ENCODE data around the gene SMPD4.
"Not testable (repeated sequence)": the region's sequence is repeated elsewhere in the genome, so short reads cannot be mapped to it uniquely, and the experiment has no call there.

The SMPD4 gene

GRCh38 chr2:130157354-130157753 is 24.0 kb downstream of the SMPD4 start:
- DNase-seq (ENCODE audit: low read depth): not testable (repeated sequence)

- no peak for DNase-seq (ENCODE audit: low read depth)
Observed at GRCh38 chr2:130156624-130157004, 24.8 kb downstream of the SMPD4 start.

- not testable (repeated sequence) for DNase-seq (ENCODE audit: low read depth)
Observed at GRCh38 chr2:130155956-130156623, 25.3 kb downstream of the SMPD4 start.

DNA sequence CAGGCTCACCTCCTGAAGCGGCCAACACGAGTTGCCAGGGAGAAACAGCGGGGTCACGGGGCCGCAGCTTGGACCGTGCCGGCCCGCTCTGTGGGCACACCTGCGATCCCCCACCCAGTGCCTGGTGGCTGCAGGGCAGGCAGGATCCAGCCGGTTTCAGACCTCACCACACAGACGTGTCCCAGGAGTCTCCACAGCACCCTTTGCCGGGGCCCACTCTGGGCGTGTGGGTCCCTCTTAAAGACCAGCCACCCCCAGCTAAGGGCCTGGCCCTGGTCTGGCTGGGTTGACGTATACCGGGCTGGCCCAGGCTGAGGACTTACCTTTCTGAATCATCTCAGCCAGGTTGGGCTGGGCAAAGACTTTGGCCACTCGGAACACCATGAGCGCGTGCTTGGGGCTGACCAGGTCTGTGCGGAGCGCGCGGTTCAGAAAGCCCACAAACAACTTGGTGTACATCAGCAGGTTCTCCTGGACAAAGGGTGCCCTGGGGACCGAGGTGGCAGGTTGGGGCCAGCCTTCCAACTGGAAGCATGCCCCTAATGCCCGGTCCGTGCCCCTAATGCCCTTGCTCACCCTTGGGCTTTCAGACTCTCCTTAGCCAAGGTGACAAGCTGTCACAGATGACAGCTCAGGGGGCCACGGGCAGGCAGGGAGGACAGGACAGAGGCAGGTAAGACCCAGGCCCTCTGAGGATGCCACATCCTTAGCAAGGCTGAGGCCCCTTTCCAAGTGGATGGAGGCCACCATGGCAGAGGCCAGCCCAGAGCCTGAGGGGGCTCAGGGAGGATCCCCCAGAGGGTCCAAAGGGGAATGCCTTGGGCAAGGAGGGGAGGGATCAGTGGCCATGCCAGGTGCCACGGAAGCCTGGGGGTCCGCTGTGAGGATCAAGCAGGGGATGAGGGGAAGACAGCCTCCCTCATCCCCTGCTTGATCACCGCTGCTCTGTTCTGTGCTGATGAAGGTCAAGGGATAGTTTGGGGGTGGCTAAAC is 26.3 kb downstream of the SMPD4 start:
- DNase-seq (ENCODE audit: low read depth): no peak

GRCh38 chr2:130154423-130154770 is 27.0 kb downstream of the SMPD4 start:
- DNase-seq (ENCODE audit: low read depth): not testable (repeated sequence)

GRCh38 chr2:130153721-130154422 is 27.5 kb downstream of the SMPD4 start:
- DNase-seq (ENCODE audit: low read depth): not testable (repeated sequence)

DNA sequence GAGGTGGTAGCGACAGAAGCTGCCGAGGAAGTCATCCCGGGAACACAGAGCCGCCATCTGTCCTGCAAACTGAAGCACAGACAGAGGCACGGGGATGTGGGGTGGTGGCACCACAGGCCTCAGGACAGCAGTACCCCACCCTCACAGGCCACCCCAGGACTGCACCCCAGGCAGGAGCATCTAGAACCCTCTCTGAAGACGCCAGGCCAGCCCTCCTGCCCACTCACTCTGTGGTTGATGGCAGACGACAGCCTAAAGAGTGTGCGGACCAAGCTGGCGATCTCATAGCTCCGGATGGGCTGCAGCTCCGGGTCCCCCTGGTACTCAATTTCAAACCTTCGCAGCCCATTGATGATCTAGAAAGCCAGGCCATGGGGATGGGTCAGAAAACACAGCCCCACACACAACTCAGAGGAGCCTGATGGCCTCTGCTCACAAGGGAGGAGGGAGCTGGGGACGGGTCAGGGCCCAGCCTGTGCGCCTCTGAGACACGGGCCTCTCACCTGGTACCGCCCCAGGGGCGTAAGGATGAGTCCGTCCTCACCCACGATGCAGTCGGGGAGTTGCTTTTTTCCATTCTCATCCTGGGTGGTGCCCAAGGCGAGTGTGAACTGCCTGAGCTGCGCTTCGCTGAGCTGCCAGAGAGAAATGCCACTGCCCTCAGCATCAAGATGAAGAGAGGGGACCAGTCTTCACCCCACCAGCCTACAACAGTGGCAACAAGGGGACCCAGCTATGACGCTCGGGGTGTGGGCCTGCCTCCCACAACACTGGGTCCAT is 28.4 kb downstream of the SMPD4 start:
- no peak for DNase-seq (ENCODE audit: low read depth)

DNA sequence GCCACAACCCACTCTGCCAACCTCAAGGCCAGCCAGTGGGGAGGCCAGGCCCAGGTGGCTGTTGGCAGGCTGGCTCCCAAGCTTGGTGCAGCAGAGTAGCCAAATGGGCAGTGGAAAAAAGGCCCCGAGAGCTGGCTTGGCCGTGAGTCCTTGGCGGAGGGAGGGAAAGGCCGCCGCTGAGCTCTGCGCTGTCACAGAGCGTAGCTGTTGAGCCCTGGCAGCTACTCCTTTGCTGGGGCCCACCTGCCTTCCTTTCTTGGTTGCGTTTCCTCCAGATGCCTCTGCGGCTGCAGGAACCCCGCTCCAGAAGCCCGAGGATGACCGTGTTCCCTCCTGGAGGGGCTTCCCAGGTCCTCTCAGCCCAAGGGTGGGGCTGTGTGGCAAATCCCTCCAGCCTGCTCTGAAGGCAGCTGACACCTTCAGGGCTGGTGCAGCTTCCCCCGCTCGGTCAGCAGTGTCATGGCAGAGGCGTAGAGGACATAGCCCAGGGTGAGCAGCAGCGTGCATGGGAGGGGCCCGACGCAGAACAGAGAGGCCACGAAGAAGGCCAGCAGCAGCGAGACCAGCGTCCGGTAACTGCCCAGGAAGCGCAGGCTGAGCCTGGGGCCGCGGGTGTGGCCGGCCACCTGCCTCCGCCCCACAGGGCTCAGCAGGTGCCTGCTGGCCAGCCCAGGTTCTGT is 29.1 kb downstream of the SMPD4 start:
- not testable (repeated sequence) for DNase-seq (ENCODE audit: low read depth)

- DNase-seq (ENCODE audit: low read depth): not testable (repeated sequence)
Observed at GRCh38 chr2:130151145-130151512, 30.3 kb downstream of the SMPD4 start.

DNA sequence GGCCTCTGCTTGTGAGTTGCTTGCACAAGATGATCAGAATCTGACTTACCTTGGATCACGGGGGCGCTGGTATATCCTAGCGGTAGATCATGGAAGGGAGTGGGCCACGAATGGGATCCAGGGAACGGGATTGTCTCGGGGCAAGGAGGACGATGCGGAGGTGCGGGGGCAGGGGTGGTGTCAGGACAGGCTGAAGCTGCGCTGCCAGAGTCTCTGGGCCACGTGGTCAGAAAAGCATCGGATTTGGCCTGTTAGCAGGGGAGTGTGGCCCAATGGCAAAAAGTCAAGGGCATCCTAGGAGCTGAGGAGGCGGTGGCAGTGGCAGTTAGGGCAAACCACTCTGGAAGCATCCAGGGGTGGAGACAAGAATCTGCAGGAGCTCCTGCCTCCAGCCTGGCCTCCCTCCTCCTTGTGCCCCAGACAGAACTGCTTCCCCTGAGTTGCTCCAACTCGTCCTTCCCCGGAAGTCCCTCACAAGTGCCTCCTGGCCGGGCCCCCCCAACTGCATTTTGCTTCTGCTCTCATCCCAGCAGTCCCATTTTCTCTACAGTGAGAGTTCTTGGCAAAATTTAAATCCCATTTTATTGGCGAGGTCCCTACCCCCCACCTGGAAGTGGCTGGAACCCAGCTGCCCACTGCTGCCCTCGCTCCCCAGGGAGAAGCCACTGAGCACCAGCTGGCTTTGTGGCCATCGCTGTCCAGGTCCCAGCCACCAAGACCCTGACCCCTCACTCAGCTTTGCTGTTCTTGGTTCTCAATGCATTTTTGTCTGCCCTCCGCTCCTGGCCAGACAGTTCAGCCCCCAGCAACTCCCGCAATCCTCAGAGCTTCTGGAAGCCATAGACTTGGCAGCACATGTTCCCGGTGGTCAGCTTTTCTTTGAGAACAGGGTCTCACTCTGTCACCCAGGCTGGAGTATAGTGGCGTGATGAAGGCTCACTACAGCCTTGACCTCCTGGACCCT is 30.9 kb downstream of the SMPD4 start:
- DNase-seq (ENCODE audit: low read depth): no peak

DNA sequence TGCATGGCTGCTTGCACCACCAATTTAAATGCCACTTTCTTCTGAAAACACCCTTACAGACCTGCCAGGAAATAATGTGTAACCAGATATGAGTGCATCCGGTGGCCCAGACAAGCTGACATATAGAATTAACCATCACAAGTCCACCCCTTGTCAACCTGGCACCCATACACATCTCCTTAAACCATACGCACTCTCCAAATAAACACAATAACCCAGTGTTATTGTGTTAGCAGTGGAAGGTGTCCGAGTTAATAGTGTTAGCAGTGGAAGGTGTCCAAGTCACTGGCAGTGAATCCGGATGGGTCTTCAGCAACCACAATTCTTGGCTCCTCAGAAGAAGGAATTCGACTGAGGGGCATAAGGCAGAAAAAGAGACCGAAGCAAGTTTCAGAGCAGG is 32.9 kb downstream of the SMPD4 start:
- not testable (repeated sequence) for DNase-seq (ENCODE audit: low read depth)

- DNase-seq (ENCODE audit: low read depth): peak; percentile 39
Observed at GRCh38 chr2:130145006-130145414, 36.4 kb downstream of the SMPD4 start, which contains the start of gene CCDC74B. CCDC74B (minus strand) TSS chr2:130145112; CDS start chr2:130144996, 116 bp downstream.

DNA sequence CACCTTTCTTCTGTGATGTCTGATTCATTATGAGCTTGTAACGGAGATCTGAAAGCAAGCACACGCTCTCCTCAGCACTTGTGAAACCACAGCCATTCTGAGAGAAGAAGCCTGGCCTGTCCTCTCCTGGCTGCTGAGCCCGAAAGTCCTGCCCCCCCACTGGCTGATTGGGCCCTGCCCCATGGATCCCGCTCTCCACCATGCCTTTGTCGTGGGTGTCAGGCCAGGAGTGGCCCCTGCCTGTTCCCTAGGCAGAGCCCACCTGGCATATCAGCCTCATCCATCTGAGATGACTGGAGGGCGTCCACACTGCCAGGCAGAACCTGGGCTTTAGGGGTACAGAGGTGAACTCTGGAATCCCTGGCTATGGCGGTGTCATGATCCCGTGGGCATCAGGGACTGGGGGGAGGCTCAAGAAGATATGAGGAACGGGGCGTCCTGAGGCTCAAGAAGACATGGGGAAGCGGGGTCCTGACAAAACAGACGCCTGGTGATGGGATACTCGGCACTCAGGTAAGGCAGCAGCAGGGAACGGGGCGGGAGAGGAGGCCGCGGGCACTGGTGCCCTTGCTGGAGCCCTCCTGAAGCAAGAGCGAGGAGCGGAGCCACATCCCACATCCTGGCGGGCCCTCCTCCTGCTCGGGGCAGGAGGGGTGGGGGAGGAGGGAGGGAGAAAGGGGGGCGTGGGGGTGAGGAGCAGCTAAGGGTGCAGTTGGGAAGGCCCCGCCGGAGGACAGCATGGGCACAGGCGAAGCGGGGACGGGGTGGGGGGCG is 37.9 kb downstream of the SMPD4 start:
- DNase-seq (ENCODE audit: low read depth): not testable (repeated sequence)

DNA sequence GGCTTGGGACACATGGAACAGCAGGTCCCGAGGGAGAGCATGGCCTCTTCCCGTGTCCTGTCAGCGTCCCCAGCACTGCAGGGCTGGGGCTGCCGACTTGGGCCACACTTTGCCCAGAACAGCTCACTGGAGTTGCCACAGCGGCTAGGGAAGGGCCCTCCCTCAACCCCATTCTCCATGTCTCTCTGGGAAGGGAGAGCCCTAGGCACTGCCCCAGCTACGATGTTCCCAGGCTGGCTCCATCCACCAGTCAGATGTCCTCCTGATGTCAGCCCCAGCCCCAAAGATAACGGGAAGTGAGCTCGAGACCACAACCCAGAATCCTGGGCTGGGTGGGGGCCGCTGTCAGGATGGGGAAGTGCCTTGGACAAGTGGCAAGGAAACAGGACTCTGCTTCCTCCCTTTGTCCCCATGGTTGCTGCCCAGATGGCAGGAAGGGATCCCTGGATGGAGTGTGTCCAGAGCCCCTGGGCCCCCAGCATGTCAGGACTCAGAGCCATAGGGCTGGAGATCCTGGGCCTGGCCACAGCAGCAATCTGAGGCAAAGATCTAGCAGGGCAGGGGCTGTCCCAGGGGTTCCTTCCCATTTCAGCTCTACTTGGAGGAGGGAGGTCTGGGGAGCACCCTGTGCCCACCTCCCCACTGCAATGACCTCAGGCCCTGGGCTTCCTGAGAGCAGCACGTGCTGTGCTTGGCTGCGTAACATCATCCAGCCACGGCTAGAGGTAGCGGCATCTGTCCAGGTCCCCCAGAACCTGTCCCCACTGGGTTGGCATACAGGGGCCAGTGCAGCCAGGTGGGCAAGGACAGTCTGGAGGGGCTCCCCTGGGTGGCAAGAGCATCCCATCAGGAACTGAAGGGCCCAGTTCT is 38.8 kb downstream of the SMPD4 start:
- not testable (repeated sequence) for DNase-seq (ENCODE audit: low read depth)

- DNase-seq (ENCODE audit: low read depth): not testable (repeated sequence)
Observed at GRCh38 chr2:130141645-130142370, 39.6 kb downstream of the SMPD4 start.

GRCh38 chr2:130141002-130141401 is 40.4 kb downstream of the SMPD4 start:
- DNase-seq (ENCODE audit: low read depth): not testable (repeated sequence)

- not testable (repeated sequence) for DNase-seq (ENCODE audit: low read depth)
Observed at GRCh38 chr2:130140516-130140915, 40.9 kb downstream of the SMPD4 start.
